Neutrophil (primary cell): Measurements from ENCODE around the gene AP3S2.
"Not testable (repeated sequence)": the region's sequence is repeated elsewhere in the genome, so short reads cannot be mapped to it uniquely, and the experiment has no call there.

ENCODE experiments used
- H3K27ac ChIP-seq: fragments of 200-600 bp; sonication (generic); 2 replicates; pipeline ENCODE4 v1.5.1; 2016; ENCODE audit warnings: mild to moderate bottlenecking, moderate library complexity
- H3K27me3 ChIP-seq: fragments of 200-600 bp; sonication (generic); 2 replicates; pipeline ENCODE4 v1.6.0; 2016; ENCODE audit warnings: mild to moderate bottlenecking
- H3K36me3 ChIP-seq: fragments of 200-600 bp; sonication (generic); 2 replicates; pipeline ENCODE4 v1.5.1; 2017
- H3K4me1 ChIP-seq, 2 experiments: fragments of 200-600 bp in 1 of 2; sonication (generic) in 1 of 2; 1 replicate in 1 of 2; 2 replicates in 1 of 2; pipeline versions ENCODE4 v1.5.1 to v1.6.1; 2013 to 2016; ENCODE audit warnings: low read depth in 1 of 2, low read length in 1 of 2, mild to moderate bottlenecking in 1 of 2, moderate library complexity in 1 of 2; ENCODE audit not compliant: control insufficient read depth in 1 of 2, insufficient read depth in 1 of 2
- H3K4me3 ChIP-seq, 2 experiments: fragments of 200-600 bp in 1 of 2; sonication (generic) in 1 of 2; 1 replicate in 1 of 2; 2 replicates in 1 of 2; pipeline ENCODE4 v1.5.1; 2013 to 2016; ENCODE audit warnings: low read depth in 1 of 2, low read length in 1 of 2, mild to moderate bottlenecking in 1 of 2, moderate library complexity in 1 of 2
- H3K9me3 ChIP-seq: fragments of 200-600 bp; sonication (generic); 2 replicates; pipeline ENCODE4 v1.5.1; 2016
- CTCF ChIP-seq: fragments of 200-600 bp; sonication (generic); IDR thresholded peaks from 2 replicates; pipeline ENCODE4 v1.5.1; 2016; ENCODE audit warnings: antibody characterized with exemption

Gene AP3S2

GRCh38 chr15:89795996-89796395 lies 97.8 kb downstream of the AP3S2 start:
- H3K4me3 ChIP-seq: no peak overlapping the region
- H3K27ac ChIP-seq: peak overlapping the region; percentile 50
- H3K27me3 ChIP-seq: no peaks in the 10 kb centered on the region
- no peaks in the 10 kb centered on the region for H3K9me3 ChIP-seq
- peaks cover 100% of the 10 kb centered on the region for H3K36me3 ChIP-seq
- TF ChIP-seq CTCF: no peak
- no peaks in the 10 kb centered on the region for H3K4me1 ChIP-seq

GRCh38 chr15:89794627-89795241 lies 99.1 kb downstream of the AP3S2 start:
- no peaks in the 10 kb centered on the region for H3K4me1 ChIP-seq
- no peaks in the 10 kb centered on the region for H3K9me3 ChIP-seq
- no peaks in the 10 kb centered on the region for H3K27me3 ChIP-seq
- no peak for TF ChIP-seq CTCF
- peaks cover 100% of the 10 kb centered on the region for H3K36me3 ChIP-seq
- H3K27ac ChIP-seq: peak overlapping the region; percentile 18
- no peak overlapping the region for H3K4me3 ChIP-seq

GRCh38 chr15:89792106-89792805 lies 101.5 kb downstream of the AP3S2 start:
- no peak for TF ChIP-seq CTCF
- Histone ChIP-seq H3K4me3 (no peak overlapping the region), H3K36me3 (peaks cover 100% of the 10 kb centered on the region), H3K27ac (no peak overlapping the region), H3K4me1 (no peaks in the 10 kb centered on the region), H3K27me3 (no peaks in the 10 kb centered on the region), H3K9me3 (no peaks in the 10 kb centered on the region)

GRCh38 chr15:89790661-89791060 lies 103.1 kb downstream of the AP3S2 start:
- no peaks in the 10 kb centered on the region for H3K27me3 ChIP-seq
- no peak overlapping the region for H3K4me3 ChIP-seq
- no peaks in the 10 kb centered on the region for H3K4me1 ChIP-seq
- peaks cover 100% of the 10 kb centered on the region for H3K36me3 ChIP-seq
- peak overlapping the region; percentile 20 for H3K27ac ChIP-seq
- no peak for TF ChIP-seq CTCF
- H3K9me3 ChIP-seq: no peaks in the 10 kb centered on the region

- H3K27ac ChIP-seq: peak overlapping the region; percentile 20
- no peaks in the 10 kb centered on the region for H3K27me3 ChIP-seq
- no peaks in the 10 kb centered on the region for H3K9me3 ChIP-seq
- no peak for TF ChIP-seq CTCF
- peaks cover 100% of the 10 kb centered on the region for H3K36me3 ChIP-seq
- no peak overlapping the region for H3K4me3 ChIP-seq
- no peaks in the 10 kb centered on the region for H3K4me1 ChIP-seq
Observed at GRCh38 chr15:89790206-89790605, 103.6 kb downstream of the AP3S2 start.

GRCh38 chr15:89788585-89788984 lies 105.2 kb downstream of the AP3S2 start:
- H3K36me3 ChIP-seq: peaks cover 100% of the 10 kb centered on the region
- H3K9me3 ChIP-seq, H3K27ac ChIP-seq, H3K27me3 ChIP-seq, H3K4me3 ChIP-seq, H3K4me1 ChIP-seq: not testable (repeated sequence)
